ENCODE measurements around the gene PRKG1. TPM values are rescaled to one million over a fixed set of nuclear protein-coding genes. Genes with fewer than 3 reads are reported as not detected.

PRKG1 gene
- total and polyA plus RNA-seq, 2 of the 4 experiments (the other 2 are of a cell fraction), result 3.5 to 18.3 TPM

DNA sequence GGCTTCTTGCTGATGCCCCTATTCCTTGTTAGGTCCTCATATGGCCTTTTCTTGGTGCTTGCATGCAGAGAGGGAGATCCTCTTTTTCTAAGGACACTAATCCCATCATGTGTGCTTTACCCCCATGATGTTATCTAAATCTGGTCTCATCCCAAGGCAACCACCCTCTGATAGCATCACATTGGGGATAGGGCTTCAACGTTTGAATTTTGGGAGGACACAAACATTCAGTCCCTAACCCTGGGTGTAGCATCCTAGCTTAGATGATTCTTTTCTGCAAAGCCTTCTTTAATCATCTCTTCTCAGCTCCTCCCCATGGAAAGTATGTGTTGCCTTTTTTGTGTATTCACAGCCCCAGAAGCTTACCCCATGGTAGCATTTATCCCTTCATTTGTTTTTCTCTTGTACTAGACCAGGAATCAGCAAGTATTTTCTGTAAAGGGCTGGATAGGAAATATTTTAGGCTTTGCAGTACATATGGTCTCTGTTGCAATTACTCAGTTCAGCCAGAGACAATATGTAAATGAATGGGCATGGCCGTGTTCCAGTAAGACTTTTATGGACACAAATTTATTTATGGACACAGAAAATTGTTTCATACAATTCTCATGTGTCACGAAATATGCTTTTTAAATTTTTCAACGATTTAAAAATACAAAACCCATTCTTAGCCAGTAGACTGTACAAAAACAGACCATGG is 726.6 kb downstream of the PRKG1 start:
- no peak overlapping the region for H3K56ac ChIP-seq (ENCODE audit: extremely low read depth, insufficient read depth, low read length)
- in situ Hi-C loops (cut with MboI; ENCODE audit: low sequenced_read_pairs) (no loop called here), intact Hi-C loops (cut with micrococcal nuclease) (no loop called here), dilution Hi-C loops (cut with HindIII; ENCODE audit: low sequenced_read_pairs, unreplicated experiment) (no loop called here)
- ATAC-seq (ENCODE audit: low read depth), result no peak
- no peak overlapping the region for H3K4me2 ChIP-seq (ENCODE audit: low read depth, low read length)
- H2BK5ac ChIP-seq (ENCODE audit: low read depth, low read length, poor library complexity, severe bottlenecking), result no peak overlapping the region
- no peak overlapping the region for H2BK20ac ChIP-seq (ENCODE audit: low read depth, low read length)
- no CpG with 5 or more reads among the region's 4 CpGs for WGBS, 2 experiments (ENCODE audit: extremely low coverage in 2 of 2, insufficient read length in 1 of 2)
- no peak for DNase-seq
- no peaks in the 10 kb centered on the region for H3K27me3 ChIP-seq (ENCODE audit: control insufficient read depth, insufficient read depth, low read length)
- no peak overlapping the region for H2AK9ac ChIP-seq (replicated peaks; ENCODE audit: low read depth, low read length, poor library complexity)
- H3K9ac ChIP-seq (ENCODE audit: low read depth, low read length), result no peak overlapping the region
- H2AFZ ChIP-seq (replicated peaks; ENCODE audit: low read length, poor library complexity), result no peak overlapping the region
- no peak overlapping the region for H4K5ac ChIP-seq (ENCODE audit: low read depth, low read length)
- 0 out of 2 replicates have a peak, but pooled peaks cover 2% of the 10 kb centered on the region for H3K9me1 ChIP-seq (ENCODE audit: insufficient read depth, low read length)
- no peak for TF ChIP-seq RFX5 (IDR thresholded peaks at IDR 0.05; ENCODE audit: low read depth, low read length)
- H3K4me1 ChIP-seq (ENCODE audit: control insufficient read depth, insufficient read depth, low read length), result peaks cover 1% of the 10 kb centered on the region; the same call in 1 of the 2 replicates
- H3K4me3 ChIP-seq (ENCODE audit: insufficient read depth, low read depth, low read length), result no peak overlapping the region
- no peak overlapping the region for H4K8ac ChIP-seq (ENCODE audit: low read depth in 2 of 2, low read length in 2 of 2)
- H3K36me3 ChIP-seq (ENCODE audit: control insufficient read depth, insufficient read depth, low read length), result no peaks in the 10 kb centered on the region
- H3K27ac ChIP-seq (ENCODE audit: insufficient read depth, low read length), result no peak overlapping the region
- no peak overlapping the region for H2BK120ac ChIP-seq (ENCODE audit: low read depth, low read length)
- CTCF ChIA-PET, result no interaction called here
- POLR2A ChIA-PET (ENCODE audit: unreplicated experiment), result no interaction called here
- H4K91ac ChIP-seq (ENCODE audit: insufficient read depth, low read depth, low read length), result no peak overlapping the region
- H4K20me1 ChIP-seq (ENCODE audit: insufficient read depth, low read length), result no peaks in the 10 kb centered on the region
- H3K18ac ChIP-seq (ENCODE audit: low read depth, low read length), result no peak overlapping the region
- H3K79me1 ChIP-seq (ENCODE audit: low read depth in 1 of 2, low read length in 2 of 2), result 0 out of 4 replicates have a peak, but pooled peaks cover 0 to 5% of the 10 kb centered on the region in 2 experiments
- H3K23ac ChIP-seq (ENCODE audit: low read depth, low read length), result no peak overlapping the region
- no peak overlapping the region for H2AK5ac ChIP-seq (ENCODE audit: low read depth, low read length)
- no peak overlapping the region for H3K4ac ChIP-seq (ENCODE audit: low read depth, low read length)
- no peak overlapping the region for H3K14ac ChIP-seq (replicated peaks; ENCODE audit: low read depth, low read length)
- H3K9me3 ChIP-seq (ENCODE audit: control insufficient read depth, insufficient read depth, low read length), result no peaks in the 10 kb centered on the region
- BruUV-seq (replicated peaks), result no TSS peak
- H2BK15ac ChIP-seq (ENCODE audit: low read depth, low read length), result no peak overlapping the region
